H1 (cell line): Measurements from ENCODE around the gene P2RX6. TPM values are rescaled to one million over a fixed set of nuclear protein-coding genes. Genes with fewer than 3 reads are reported as not detected.

Experiments
- HDAC2 ChIP-seq, 2 experiments: fragments of 300-600 bp in 1 of 2; sonication (generic) in 1 of 2; IDR thresholded peaks; 2 replicates each; pipeline ENCODE4 v1.6.1; 2011 to 2012; ENCODE audit warnings: low read depth in 2 of 2, low read length in 2 of 2, mild to moderate bottlenecking in 2 of 2, moderate library complexity in 2 of 2, borderline replicate concordance in 1 of 2, inconsistent platforms in 1 of 2
- HDAC6 ChIP-seq: IDR thresholded peaks from one replicate; pipeline ENCODE4 v1.7.1; 2012; ENCODE audit warnings: low read depth, mild to moderate bottlenecking, inconsistent platforms, low read length, moderate library complexity
- JUND ChIP-seq: IDR thresholded peaks from 2 replicates; pipeline ENCODE4 v1.6.1; 2011; ENCODE audit warnings: mild to moderate bottlenecking, improper control_type of control experiment, low read length
- POLR2AphosphoS5 ChIP-seq: IDR thresholded peaks from 2 replicates; pipeline ENCODE4 v1.6.1; 2011; ENCODE audit warnings: low read depth, low read length
- RXRA ChIP-seq: IDR thresholded peaks from 2 replicates; pipeline ENCODE4 v1.6.1; 2011; ENCODE audit warnings: low read depth, mild to moderate bottlenecking, low read length, moderate library complexity; ENCODE audit not compliant: insufficient read depth
- SUZ12 ChIP-seq: fragments of 200-600 bp; sonication (generic); IDR thresholded peaks from 2 replicates; pipeline ENCODE4 v1.6.1; 2012; ENCODE audit warnings: mild to moderate bottlenecking, inconsistent platforms, low read length, moderate library complexity, mixed read lengths
- polyA plus RNA-seq, 7 experiments: library from polyadenylated mRNA; depleted of rRNA in 3 of 7; stranded (reverse) in 5 of 7; unstranded in 2 of 7; fragments of >200 nt in 5 of 7; fragments of 200-250 nt in 2 of 7; gene quantifications; 1 replicate in 5 of 7; 2 replicates in 1 of 7; 4 replicates in 1 of 7; pipeline versions ENCODE4 v1.2.1 to v1.2.3, GENCODE V29; 2011 to 2013; ENCODE audit warnings: missing spikeins in 2 of 7, mixed read lengths in 2 of 7
- total RNA-seq: library from RNA; stranded (reverse); fragmentation: NEBNext Ultra II Directional; extraction: Animal tissue kit (Norgen Biotek cat#: 25700); gene quantifications from 2 replicates; pipeline ENCODE4 v1.2.1, GENCODE V29; 2021
- TF ChIP-seq, protein P1 (sequence below): IDR thresholded peaks from 2 replicates; pipeline ENCODE4 v1.6.1; 2011; ENCODE audit warnings: low read length, improper control_type of control experiment

The P2RX6 gene
- total and polyA plus RNA-seq, 2 of the 8 experiments (the other 6 are each of a cell fraction or from before 2014, with no cell fraction given) = 0.09 TPM; not detected in 1

DNA sequence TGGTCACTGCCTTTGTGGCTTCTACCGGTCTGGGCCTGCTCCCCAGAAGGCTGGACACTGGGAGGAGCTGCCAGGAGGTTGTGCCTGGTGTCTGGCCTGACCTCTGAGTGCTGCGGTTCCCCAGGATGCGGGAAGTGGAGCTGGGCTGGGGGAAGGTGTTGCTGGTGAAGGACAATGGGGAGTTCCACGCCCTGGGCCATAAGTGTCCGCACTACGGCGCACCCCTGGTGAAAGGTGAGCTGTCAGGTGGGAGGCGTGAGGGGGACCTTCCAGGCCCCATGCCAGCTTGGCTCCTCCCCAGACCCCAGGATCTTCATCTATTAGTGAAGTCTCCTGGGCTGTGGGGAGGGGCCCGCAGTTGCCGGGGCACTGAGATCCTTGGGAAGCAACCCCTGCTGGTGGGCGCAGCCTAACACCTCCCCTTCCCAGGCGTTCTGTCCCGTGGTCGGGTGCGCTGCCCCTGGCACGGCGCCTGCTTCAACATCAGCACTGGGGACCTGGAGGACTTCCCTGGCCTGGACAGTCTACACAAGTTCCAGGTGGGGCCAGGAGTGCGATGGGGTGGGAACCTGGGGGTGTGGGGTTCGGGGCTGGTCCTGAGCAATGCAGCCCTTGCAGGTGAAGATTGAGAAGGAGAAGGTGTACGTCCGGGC, 41.2 kb upstream of the P2RX6 start (continued):
- TF ChIP-seq HDAC6 = no peak
- TF ChIP-seq JUND = no peak
- TF ChIP-seq HDAC2 (IDR thresholded peaks at IDR 0.05; ENCODE audit: borderline replicate concordance in 1 of 2, low read depth in 2 of 2, low read length in 2 of 2) = no peak
- no peak for TF ChIP-seq RXRA
- TF ChIP-seq, protein P1, sequence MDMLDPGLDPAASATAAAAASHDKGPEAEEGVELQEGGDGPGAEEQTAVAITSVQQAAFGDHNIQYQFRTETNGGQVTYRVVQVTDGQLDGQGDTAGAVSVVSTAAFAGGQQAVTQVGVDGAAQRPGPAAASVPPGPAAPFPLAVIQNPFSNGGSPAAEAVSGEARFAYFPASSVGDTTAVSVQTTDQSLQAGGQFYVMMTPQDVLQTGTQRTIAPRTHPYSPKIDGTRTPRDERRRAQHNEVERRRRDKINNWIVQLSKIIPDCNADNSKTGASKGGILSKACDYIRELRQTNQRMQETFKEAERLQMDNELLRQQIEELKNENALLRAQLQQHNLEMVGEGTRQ = no peak
- no peak for TF ChIP-seq SUZ12
- TF ChIP-seq POLR2AphosphoS5 = no peak
